NCI-H226 (cell line): ENCODE results near the gene ZNF789.

Source experiments
- DNase-seq: peaks from one replicate; pipeline ENCODE4 v3.0.0-alpha.2; 2015

The ZNF789 gene

DNA sequence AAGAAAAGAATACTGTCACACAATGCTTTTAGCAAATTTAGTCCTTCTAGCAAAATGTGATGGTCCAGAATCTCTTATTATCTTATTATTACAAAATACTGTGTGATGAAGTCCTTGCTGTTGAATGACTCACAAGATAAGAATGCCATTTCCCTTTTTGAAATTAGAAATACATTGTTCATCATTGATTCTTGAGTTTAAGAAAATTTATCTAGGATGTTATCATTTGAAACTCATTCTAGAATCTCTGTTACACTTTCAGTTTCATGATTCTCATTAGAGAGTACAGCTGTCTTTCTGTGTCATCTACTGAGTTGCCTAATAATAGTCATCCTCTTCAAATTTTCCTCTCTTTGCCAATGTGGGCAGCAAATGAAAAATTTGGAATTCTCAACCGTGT lies 41.4 kb downstream of the ZNF789 start:
- no peak for DNase-seq

DNA sequence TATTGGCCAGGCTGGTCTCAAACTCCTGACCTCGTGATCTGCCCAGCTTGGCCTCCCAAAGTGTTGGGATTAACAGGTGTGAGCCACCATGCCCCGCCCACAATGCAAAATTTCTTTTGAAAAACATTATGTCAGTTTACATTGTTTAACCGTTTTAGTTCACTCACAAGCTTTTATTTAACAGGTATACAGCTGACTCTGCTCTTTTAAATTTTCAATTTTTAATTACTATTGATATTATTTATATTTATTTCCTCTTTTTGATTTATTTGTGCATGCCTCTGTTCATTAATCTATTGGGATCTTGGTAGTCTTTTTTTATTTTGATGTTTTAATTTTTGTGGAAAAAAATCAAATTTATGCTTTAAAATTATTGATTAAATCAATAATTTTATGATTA lies 48.7 kb downstream of the ZNF789 start:
- DNase-seq = no peak

DNA sequence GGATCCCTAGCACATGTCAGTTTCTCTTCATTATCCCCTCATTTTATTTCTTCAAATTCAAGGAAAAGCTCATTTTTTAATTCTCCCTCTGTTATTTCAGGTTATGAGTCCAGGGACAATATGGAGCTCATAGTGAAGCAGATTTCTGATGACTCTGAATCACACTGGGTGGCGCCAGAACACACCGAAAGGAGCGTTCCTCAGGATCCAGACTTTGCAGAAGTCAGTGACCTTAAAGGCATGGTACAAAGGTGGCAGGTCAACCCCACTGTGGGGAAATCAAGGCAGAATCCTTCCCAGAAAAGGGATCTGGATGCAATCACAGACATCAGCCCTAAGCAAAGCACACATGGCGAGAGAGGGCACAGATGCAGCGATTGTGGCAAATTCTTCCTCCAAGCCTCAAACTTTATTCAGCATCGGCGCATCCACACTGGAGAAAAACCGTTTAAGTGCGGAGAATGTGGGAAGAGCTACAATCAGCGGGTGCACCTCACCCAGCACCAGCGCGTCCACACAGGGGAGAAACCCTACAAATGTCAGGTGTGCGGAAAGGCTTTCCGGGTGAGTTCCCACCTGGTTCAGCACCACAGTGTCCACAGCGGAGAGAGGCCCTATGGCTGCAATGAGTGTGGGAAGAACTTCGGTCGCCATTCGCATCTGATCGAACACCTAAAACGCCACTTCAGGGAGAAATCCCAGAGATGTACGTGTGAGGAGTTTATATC lies 53.2 kb downstream of the ZNF789 start:
- no peak for DNase-seq

DNA sequence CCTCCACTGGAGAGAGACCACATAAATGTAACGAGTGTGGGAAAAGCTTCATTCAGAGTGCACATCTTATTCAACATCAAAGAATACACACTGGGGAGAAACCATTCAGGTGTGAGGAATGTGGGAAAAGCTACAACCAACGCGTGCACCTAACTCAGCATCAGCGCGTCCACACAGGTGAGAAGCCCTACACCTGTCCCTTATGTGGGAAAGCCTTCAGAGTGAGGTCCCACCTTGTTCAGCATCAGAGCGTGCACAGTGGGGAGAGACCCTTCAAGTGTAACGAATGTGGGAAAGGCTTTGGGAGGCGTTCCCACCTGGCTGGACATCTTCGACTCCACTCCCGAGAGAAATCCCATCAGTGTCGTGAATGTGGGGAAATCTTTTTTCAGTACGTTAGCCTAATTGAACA lies 58.7 kb downstream of the ZNF789 start:
- no peak for DNase-seq

DNA sequence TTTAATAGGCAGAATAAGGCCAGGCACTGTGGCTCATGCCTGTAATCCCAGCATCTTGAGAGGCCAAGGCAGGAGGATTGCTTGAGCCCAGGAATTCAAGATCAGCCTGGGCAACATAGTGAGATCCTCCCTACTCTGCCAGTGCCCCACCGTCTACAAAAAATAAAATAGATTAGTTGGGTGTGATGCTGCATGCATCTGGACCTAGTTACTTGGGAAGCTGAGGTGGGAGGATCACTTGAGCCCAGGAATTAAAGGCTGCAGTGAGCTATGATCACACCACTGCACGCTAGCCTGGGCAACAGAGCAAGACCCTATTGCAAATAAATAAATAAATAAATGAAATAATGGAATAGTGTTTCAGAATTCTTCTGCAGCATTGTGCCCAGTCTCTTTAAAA lies 63.0 kb downstream of the ZNF789 start:
- DNase-seq = no peak
